B cell (primary cell): ENCODE results near the gene NAT10. TPM values are rescaled to one million over a fixed set of nuclear protein-coding genes. Genes with fewer than 3 reads are reported as not detected.

Experiments used
- ATAC-seq: fragments of 200-7000 bp; cut with Tn5 transposase; one replicate; pipeline ENCODE4 v1.10.0; 2021; ENCODE audit warnings: low read depth, mild to moderate bottlenecking, moderate number of reproducible peaks, moderate library complexity
- CTCF ChIA-PET: fragments of 350-600 bp; sonication (Branson Sonifier 250); formaldehyde crosslinking; loops from one replicate; lab custom pipeline; 2021; ENCODE audit warnings: antibody characterized with exemption, inconsistent platforms; lab: Charles Lee
- POLR2A ChIA-PET: fragments of 350-600 bp; sonication (Branson Sonifier 250); formaldehyde crosslinking; loops from one replicate; lab custom pipeline; 2021; ENCODE audit warnings: antibody characterized with exemption; lab: Charles Lee
- DNase-seq: peaks from one replicate; pipeline ENCODE4 v3.0.0; 2013
- H2AFZ ChIP-seq: 2 replicates; pipeline ENCODE4 v1.6.1; 2012; ENCODE audit warnings: mild to moderate bottlenecking, low read depth, low read length; ENCODE audit not compliant: insufficient read depth, poor library complexity, severe bottlenecking
- H3K27ac ChIP-seq, 2 donors: 1 replicate in 1 of 2; 2 replicates in 1 of 2; pipeline ENCODE4 v1.5.1; 2012 to 2013; ENCODE audit warnings: low read length in 2 of 2, mild to moderate bottlenecking in 2 of 2, moderate library complexity in 1 of 2
- H3K27me3 ChIP-seq, 4 experiments: fragments of 200-600 bp in 1 of 4; sonication (generic) in 1 of 4; replicated peaks in 1 of 4; 1 replicate in 2 of 4; 2 replicates in 2 of 4; pipeline versions ENCODE4 v1.6.1 to v1.7.0; 2013 to 2016; ENCODE audit warnings: low read length in 3 of 4, mild to moderate bottlenecking in 2 of 4, mixed read lengths in 1 of 4, moderate library complexity in 1 of 4; ENCODE audit not compliant: insufficient read depth in 4 of 4, control insufficient read depth in 3 of 4; ENCODE audit errors: control extremely low read depth in 1 of 4
- H3K36me3 ChIP-seq, 2 experiments: replicated peaks in 1 of 2; 1 replicate in 1 of 2; 2 replicates in 1 of 2; pipeline versions ENCODE4 v1.6.1 to v1.7.1; 2013; ENCODE audit warnings: low read length in 1 of 2; ENCODE audit not compliant: insufficient read depth in 2 of 2, control insufficient read depth in 1 of 2; ENCODE audit errors: control extremely low read depth in 1 of 2, extremely low read depth in 1 of 2
- H3K4me1 ChIP-seq, 2 donors: fragments of 200-600 bp in 1 of 2; sonication (generic) in 1 of 2; 1 replicate in 1 of 2; 2 replicates in 1 of 2; pipeline versions ENCODE4 v1.5.1 to v1.6.1; 2013 to 2017; ENCODE audit warnings: low read length in 2 of 2; ENCODE audit not compliant: control insufficient read depth in 2 of 2, insufficient read depth in 2 of 2
- H3K4me2 ChIP-seq: replicated peaks from 2 replicates; pipeline ENCODE3; 2012; ENCODE audit warnings: mild to moderate bottlenecking, low read depth, low read length; ENCODE audit not compliant: poor library complexity, severe bottlenecking
- H3K4me3 ChIP-seq, 5 experiments: fragments of 200-600 bp in 1 of 5; sonication (generic) in 1 of 5; 1 replicate in 3 of 5; 2 replicates in 2 of 5; pipeline versions ENCODE4 v1.5.1 to v1.7.0; 2011 to 2016; ENCODE audit warnings: low read length in 4 of 5, mild to moderate bottlenecking in 4 of 5, low read depth in 2 of 5, control low read depth in 1 of 5, moderate library complexity in 1 of 5; ENCODE audit not compliant: insufficient read depth in 1 of 5; ENCODE audit errors: control extremely low read depth in 1 of 5, extremely low read depth in 1 of 5
- H3K79me2 ChIP-seq: fragments of 200-600 bp; sonication (generic); one replicate; pipeline ENCODE4 v1.6.0; 2016; ENCODE audit warnings: low read length; ENCODE audit not compliant: control insufficient read depth, insufficient read depth
- H3K9ac ChIP-seq: fragments of 200-600 bp; sonication (generic); 2 replicates; pipeline ENCODE4 v1.6.1; 2017; ENCODE audit warnings: mild to moderate bottlenecking, low read length, moderate library complexity
- H3K9me3 ChIP-seq, 3 donors: one replicate each; pipeline versions ENCODE4 v1.6.1 to v1.7.1; 2013; ENCODE audit warnings: low read length in 2 of 3; ENCODE audit not compliant: control insufficient read depth in 2 of 3, insufficient read depth in 1 of 3; ENCODE audit errors: control extremely low read depth in 1 of 3
- H4K20me1 ChIP-seq: 2 replicates; pipeline ENCODE4 v1.6.0; 2012; ENCODE audit warnings: mild to moderate bottlenecking, low read length; ENCODE audit not compliant: insufficient read depth, control insufficient read depth, poor library complexity, severe bottlenecking
- H3K27ac Mint-ChIP-seq: one replicate; pipeline ENCODE4 v1.8.0; 2021; ENCODE audit warnings: mixed read lengths
- H3K27me3 Mint-ChIP-seq: one replicate; pipeline ENCODE4 v1.8.0; 2021; ENCODE audit warnings: mixed read lengths
- H3K4me1 Mint-ChIP-seq: one replicate; pipeline ENCODE4 v1.8.0; 2021; ENCODE audit warnings: mixed read lengths
- H3K4me3 Mint-ChIP-seq: one replicate; pipeline ENCODE4 v1.8.0; 2021; ENCODE audit warnings: mixed read lengths
- H3K9me3 Mint-ChIP-seq: one replicate; pipeline ENCODE4 v1.8.0; 2022; ENCODE audit warnings: mixed read lengths; ENCODE audit not compliant: insufficient read depth
- EZH2 ChIP-seq: IDR thresholded peaks from 2 replicates; pipeline ENCODE4 v1.6.1; 2012; ENCODE audit warnings: borderline replicate concordance, low read depth, mild to moderate bottlenecking, moderate library complexity, low read length; ENCODE audit not compliant: insufficient read depth, poor library complexity, severe bottlenecking
- WGBS: methylation state at CpG from one replicate; pipeline ENCODE4 v1.1.5; 2013; ENCODE audit warnings: missing lambda C conversion rate; ENCODE audit not compliant: insufficient coverage; 5-methylcytosine and 5-hydroxymethylcytosine counted together
- intact Hi-C: fragments of 100-400 bp; cut with micrococcal nuclease; formaldehyde crosslinking; loops from one replicate; pipeline ENCODE4 v1.10.0; 2022
- polyA plus RNA-seq: library from polyadenylated mRNA; depleted of rRNA; stranded (reverse); fragments of >200 nt; gene quantifications from 2 replicates; pipeline ENCODE4 v1.2.3, GENCODE V29; 2012
- total RNA-seq, 2 donors: library from RNA; stranded (reverse); fragments of 120-200 nt in 1 of 2; gene quantifications; 1 replicate in 1 of 2; 2 replicates in 1 of 2; pipeline versions ENCODE4 v1.2.3 to v1.2.4, GENCODE V29; 2013 to 2022
- TF ChIP-seq, protein P1 (sequence below): fragments of 200-600 bp; IDR thresholded peaks from one replicate; pipeline ENCODE4 v1.8.0; 2022; ENCODE audit warnings: antibody characterized with exemption, mild to moderate bottlenecking

The NAT10 gene
- total and polyA plus RNA-seq, 2 donors (not counting 1 experiment from before 2014, with no cell fraction given) = 24.9 to 73.5 TPM

DNA sequence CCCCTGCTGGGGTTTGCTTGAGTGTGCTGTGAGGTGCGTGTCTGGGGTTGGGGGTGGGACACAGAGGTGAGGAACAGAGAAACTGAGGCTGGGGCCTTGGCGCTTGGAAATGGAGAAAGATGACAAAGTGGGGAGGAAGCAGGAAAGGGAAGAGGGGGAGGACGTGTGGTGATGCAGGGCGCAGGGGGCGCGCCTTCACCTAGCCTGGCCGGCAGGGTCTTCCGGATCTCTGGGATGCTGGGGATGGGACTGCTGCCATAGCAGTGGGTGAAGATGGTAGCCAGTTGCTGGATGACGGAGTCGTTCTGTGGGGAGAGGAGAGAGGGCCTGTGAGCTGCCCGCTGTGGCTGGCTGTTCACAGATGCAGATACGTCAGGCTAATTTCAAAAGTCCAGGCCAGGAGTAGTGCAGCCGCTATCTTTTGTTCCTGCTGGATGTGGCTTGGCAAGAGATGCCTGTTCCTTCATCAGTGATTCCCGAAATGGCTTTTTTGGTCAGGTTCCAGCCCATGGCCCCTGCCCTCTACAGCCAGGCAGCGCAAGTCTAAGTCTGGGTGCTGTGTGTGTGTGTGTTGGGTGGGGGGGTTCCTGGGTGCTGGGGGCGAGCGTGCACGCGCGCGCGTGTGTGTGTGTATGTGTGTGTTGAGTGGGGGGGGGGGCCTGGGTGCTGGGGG is 54.8 kb downstream of the NAT10 start:
- no peak for ATAC-seq
- WGBS = 97% methylated on average over 11 of the region's 22 CpGs

DNA sequence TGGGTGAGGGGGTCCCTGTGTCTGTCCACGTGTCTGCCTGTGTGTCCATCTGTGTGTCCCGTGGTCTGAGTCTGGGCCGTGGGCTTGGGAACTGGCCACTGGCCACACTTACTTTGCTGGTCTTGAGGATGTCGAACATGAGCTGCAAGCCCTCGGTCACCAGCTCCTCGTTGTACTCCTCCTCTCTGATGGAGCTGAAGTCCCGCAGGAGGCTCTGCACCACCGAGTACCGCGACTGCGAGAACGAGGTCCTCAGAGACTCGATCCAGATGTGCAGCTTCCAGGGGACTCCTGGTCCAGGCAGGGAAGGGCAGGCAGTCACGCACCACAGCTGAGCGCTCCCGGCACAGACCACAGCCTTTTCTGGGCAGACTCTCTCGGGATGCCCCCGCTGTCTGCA is 55.4 kb downstream of the NAT10 start:
- H3K4me2 ChIP-seq = no peak overlapping the region
- no peaks in the 10 kb centered on the region for H4K20me1 ChIP-seq
- H3K4me1 ChIP-seq = no peaks in the 10 kb centered on the region
- POLR2A ChIA-PET = no interaction called here
- no peaks in the 10 kb centered on the region for H3K36me3 ChIP-seq
- H3K27me3 ChIP-seq = no peaks in the 10 kb centered on the region
- intact Hi-C loops = no loop called here
- no peaks in the 10 kb centered on the region for H3K9me3 ChIP-seq
- no peak for ATAC-seq
- H3K27ac Mint-ChIP-seq = no peak overlapping the region
- H3K79me2 ChIP-seq = no peaks in the 10 kb centered on the region
- no peaks in the 10 kb centered on the region for H3K27me3 Mint-ChIP-seq
- H3K9ac ChIP-seq = no peak overlapping the region
- H3K4me3 Mint-ChIP-seq = no peak overlapping the region
- H3K9me3 Mint-ChIP-seq = no peaks in the 10 kb centered on the region
- H3K4me1 Mint-ChIP-seq = no peaks in the 10 kb centered on the region
- CTCF ChIA-PET = no interaction called here
- no peak overlapping the region for H3K27ac ChIP-seq
- no peak overlapping the region for H3K4me3 ChIP-seq
- no peak for TF ChIP-seq EZH2
- TF ChIP-seq, protein P1, sequence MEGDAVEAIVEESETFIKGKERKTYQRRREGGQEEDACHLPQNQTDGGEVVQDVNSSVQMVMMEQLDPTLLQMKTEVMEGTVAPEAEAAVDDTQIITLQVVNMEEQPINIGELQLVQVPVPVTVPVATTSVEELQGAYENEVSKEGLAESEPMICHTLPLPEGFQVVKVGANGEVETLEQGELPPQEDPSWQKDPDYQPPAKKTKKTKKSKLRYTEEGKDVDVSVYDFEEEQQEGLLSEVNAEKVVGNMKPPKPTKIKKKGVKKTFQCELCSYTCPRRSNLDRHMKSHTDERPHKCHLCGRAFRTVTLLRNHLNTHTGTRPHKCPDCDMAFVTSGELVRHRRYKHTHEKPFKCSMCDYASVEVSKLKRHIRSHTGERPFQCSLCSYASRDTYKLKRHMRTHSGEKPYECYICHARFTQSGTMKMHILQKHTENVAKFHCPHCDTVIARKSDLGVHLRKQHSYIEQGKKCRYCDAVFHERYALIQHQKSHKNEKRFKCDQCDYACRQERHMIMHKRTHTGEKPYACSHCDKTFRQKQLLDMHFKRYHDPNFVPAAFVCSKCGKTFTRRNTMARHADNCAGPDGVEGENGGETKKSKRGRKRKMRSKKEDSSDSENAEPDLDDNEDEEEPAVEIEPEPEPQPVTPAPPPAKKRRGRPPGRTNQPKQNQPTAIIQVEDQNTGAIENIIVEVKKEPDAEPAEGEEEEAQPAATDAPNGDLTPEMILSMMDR = no peak
- no peak overlapping the region for H2AFZ ChIP-seq
- 73% methylated on average over 18 of the region's 18 CpGs for WGBS
- DNase-seq = no peak

More for the DNA sequence above, 54.8 kb downstream of the NAT10 start:
- Mint-ChIP-seq H3K4me3 (no peak overlapping the region), H3K9me3 (no peaks in the 10 kb centered on the region), H3K27ac (no peak overlapping the region), H3K27me3 (no peaks in the 10 kb centered on the region), H3K4me1 (no peaks in the 10 kb centered on the region)
- POLR2A ChIA-PET = no interaction called here
- Histone ChIP-seq H2AFZ (no peak overlapping the region), H3K27ac (no peak overlapping the region), H4K20me1 (no peaks in the 10 kb centered on the region), H3K4me2 (no peak overlapping the region), H3K9me3 (no peaks in the 10 kb centered on the region), H3K9ac (no peak overlapping the region), H3K4me3 (no peak overlapping the region), H3K79me2 (no peaks in the 10 kb centered on the region), H3K27me3 (no peaks in the 10 kb centered on the region), H3K4me1 (no peaks in the 10 kb centered on the region), H3K36me3 (no peaks in the 10 kb centered on the region)
- CTCF ChIA-PET = no interaction called here
- intact Hi-C loops = no loop called here
- no peak for DNase-seq
- TF ChIP-seq, protein P1 = no peak
- no peak for TF ChIP-seq EZH2
